ENCODE data around the gene MYOT.

MYOT gene

GRCh38 chr5:137902408-137903133, 34.9 kb downstream of the MYOT start:
- no peak for FAIRE-seq

GRCh38 chr5:137914758-137915157, 47.1 kb downstream of the MYOT start:
- FAIRE-seq: peak; percentile 7

DNA sequence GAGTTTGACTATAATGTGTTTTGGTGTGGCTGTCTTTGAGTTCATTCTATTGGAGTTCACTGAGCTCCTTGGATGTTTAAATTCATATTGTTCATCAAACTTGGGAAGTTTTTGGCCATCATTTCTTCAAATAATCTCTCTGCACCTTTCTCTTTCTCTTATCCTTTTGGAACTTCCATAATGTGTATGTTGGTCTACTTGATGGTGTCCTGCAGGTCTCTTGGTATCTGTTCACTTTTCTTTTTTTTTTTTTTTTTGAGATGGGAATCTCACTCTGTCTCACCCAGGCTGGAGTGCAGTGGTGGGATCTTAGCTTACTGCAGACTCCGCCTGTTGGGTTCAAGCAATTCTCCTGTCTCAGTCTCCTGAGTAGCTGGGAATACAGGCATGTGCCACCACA, 49.3 kb downstream of the MYOT start:
- FAIRE-seq: no peak

- FAIRE-seq: no peak
Observed at GRCh38 chr5:137921931-137922330, 54.3 kb downstream of the MYOT start.

DNA sequence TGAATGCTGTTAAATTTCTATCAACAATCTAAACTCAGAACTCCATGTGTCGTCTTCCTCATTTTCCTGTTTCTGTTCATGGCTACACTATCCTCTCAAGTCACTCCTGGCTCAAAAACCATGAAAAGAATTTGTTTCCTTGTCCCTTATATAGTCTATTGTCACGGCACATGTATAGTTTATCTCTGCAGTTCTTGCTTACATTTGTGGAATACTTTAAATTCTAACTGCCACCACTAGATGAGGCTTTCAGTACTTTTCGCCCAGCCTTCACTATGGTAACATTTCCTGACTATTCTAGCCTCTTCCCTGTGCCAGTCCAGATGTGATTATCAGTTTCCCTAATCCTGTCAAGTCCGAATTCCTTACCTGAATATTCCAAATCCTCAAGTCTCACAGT, 56.2 kb downstream of the MYOT start:
- FAIRE-seq: peak; percentile 89

DNA sequence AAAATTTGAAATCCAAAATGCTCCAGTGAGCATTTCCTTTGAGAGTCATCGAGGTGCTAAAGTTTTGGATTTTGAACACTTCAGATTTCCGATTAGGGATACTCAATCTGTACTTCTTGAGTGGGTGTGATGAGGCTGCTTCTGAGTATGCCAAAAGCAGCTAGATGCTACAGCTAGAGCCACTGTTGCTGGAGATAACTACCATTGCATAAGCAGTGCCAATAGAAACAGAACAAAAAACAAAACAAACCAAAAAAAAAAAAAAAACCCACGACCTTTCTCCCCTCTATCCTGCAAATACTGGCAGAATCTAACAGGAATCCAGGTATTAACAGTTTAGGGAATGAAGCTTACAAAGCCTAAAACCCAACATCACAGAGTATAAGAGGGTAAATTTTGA, 65.1 kb downstream of the MYOT start:
- FAIRE-seq: no peak

DNA sequence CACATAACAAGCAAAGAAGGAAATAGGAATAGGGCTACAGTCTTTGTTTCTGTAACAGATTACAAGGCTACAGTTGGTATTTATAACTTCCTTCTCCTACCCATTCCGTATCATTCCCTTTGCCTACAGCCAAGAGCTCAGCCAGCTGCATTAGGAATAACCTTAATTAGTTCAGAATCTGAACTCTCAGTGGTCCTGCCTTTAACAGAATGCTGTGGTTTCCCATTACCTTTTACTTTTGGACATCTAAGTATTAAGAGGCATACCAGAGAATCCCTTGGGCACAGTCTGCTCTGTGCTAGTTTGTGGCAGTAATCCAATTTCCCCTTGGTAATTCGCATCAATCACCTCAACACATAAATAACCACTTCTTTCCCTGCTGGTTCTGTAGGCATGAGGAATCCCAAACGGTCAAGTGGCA, 65.8 kb downstream of the MYOT start:
- FAIRE-seq: no peak

DNA sequence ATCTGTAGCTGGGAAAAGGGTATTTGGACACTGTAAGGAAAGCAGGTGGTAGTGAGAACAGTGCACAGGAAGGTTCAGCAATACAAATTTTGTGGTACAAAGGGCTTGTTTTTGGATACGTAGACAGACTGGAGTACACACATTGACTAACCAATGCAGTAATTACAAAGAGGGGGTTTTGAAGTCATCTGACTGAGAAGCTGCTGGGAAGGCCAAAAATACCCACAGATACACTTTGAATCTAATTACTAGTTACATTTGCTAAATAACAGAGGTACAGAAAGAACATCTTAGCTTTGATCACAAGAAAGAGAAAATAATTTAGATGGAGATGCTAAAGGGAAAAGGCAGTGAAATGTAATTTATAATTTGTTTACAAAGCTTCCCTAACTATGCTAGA, 67.5 kb downstream of the MYOT start:
- no peak for FAIRE-seq

DNA sequence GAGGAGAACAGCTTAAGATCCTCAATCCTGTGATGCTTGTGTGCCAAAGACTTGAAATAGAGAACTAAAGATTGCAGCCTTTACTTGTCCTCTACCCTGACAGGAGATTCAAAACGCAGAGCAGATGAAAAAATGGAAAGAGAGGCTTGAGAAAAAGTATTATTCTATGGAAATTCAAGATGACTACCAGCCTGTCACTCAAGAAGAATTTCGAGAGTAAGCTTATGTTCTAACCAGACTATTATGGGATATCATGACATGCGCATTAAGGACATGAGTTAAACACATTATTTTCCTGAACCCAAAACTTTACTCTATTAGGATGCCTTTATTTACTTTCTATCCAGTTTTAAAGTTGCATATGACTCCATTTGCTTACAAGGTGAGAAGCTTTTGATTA, 68.0 kb downstream of the MYOT start:
- no peak for FAIRE-seq
